ENCODE measurements around the gene TPH1.

The TPH1 gene

GRCh38 chr11:18067372-18067771, 21.3 kb upstream of the TPH1 start:
- H3K27me3 ChIP-seq (ENCODE audit: control insufficient read depth in 2 of 2, insufficient read depth in 2 of 2, low read length in 2 of 2) = no peaks in the 10 kb centered on the region
- no peaks in the 10 kb centered on the region for H3K9me3 ChIP-seq (ENCODE audit: control insufficient read depth in 2 of 2, low read length in 2 of 2)
- H3K9ac ChIP-seq (ENCODE audit: low read depth in 1 of 2, low read length in 2 of 2) = no peak overlapping the region
- H3K4me1 ChIP-seq (ENCODE audit: control insufficient read depth in 2 of 2, insufficient read depth in 2 of 2, low read length in 2 of 2) = peaks cover 0 to 7% of the 10 kb centered on the region in 2 donors
- no peak overlapping the region for H3K4me3 ChIP-seq (ENCODE audit: low read length in 2 of 2)
- H3K27ac ChIP-seq (ENCODE audit: low read depth in 2 of 2, low read length in 2 of 2) = no peak overlapping the region
- no peaks in the 10 kb centered on the region for H3K36me3 ChIP-seq (ENCODE audit: control insufficient read depth in 2 of 2, insufficient read depth in 2 of 2, low read length in 2 of 2)

GRCh38 chr11:18066626-18067025, 20.6 kb upstream of the TPH1 start:
- no peak overlapping the region for H3K9ac ChIP-seq (ENCODE audit: low read depth in 1 of 2, low read length in 2 of 2)
- H3K27me3 ChIP-seq (ENCODE audit: control insufficient read depth in 2 of 2, insufficient read depth in 2 of 2, low read length in 2 of 2) = no peaks in the 10 kb centered on the region
- no peaks in the 10 kb centered on the region for H3K36me3 ChIP-seq (ENCODE audit: control insufficient read depth in 2 of 2, insufficient read depth in 2 of 2, low read length in 2 of 2)
- peaks cover 0 to 7% of the 10 kb centered on the region in 2 donors for H3K4me1 ChIP-seq (ENCODE audit: control insufficient read depth in 2 of 2, insufficient read depth in 2 of 2, low read length in 2 of 2)
- no peaks in the 10 kb centered on the region for H3K9me3 ChIP-seq (ENCODE audit: control insufficient read depth in 2 of 2, low read length in 2 of 2)
- no peak overlapping the region for H3K27ac ChIP-seq (ENCODE audit: low read depth in 2 of 2, low read length in 2 of 2)
- H3K4me3 ChIP-seq (ENCODE audit: low read length in 2 of 2) = no peak overlapping the region

GRCh38 chr11:18065572-18065971, 19.5 kb upstream of the TPH1 start:
- no peaks in the 10 kb centered on the region for H3K27me3 ChIP-seq (ENCODE audit: control insufficient read depth in 2 of 2, insufficient read depth in 2 of 2, low read length in 2 of 2)
- H3K9me3 ChIP-seq (ENCODE audit: control insufficient read depth in 2 of 2, low read length in 2 of 2) = no peaks in the 10 kb centered on the region
- H3K4me3 ChIP-seq (ENCODE audit: low read length in 2 of 2) = no peak overlapping the region
- no peaks in the 10 kb centered on the region for H3K36me3 ChIP-seq (ENCODE audit: control insufficient read depth in 2 of 2, insufficient read depth in 2 of 2, low read length in 2 of 2)
- H3K4me1 ChIP-seq (ENCODE audit: control insufficient read depth in 2 of 2, insufficient read depth in 2 of 2, low read length in 2 of 2) = peaks cover 0 to 7% of the 10 kb centered on the region in 2 donors
- no peak overlapping the region for H3K9ac ChIP-seq (ENCODE audit: low read depth in 1 of 2, low read length in 2 of 2)
- no peak overlapping the region for H3K27ac ChIP-seq (ENCODE audit: low read depth in 2 of 2, low read length in 2 of 2)

- Histone ChIP-seq H3K36me3 (ENCODE audit: control insufficient read depth in 2 of 2, insufficient read depth in 2 of 2, low read length in 2 of 2) (no peaks in the 10 kb centered on the region), H3K27me3 (ENCODE audit: control insufficient read depth in 2 of 2, insufficient read depth in 2 of 2, low read length in 2 of 2) (no peaks in the 10 kb centered on the region), H3K9me3 (ENCODE audit: control insufficient read depth in 2 of 2, low read length in 2 of 2) (no peaks in the 10 kb centered on the region), H3K4me3 (ENCODE audit: low read length in 2 of 2) (no peak overlapping the region), H3K9ac (ENCODE audit: low read depth in 1 of 2, low read length in 2 of 2) (no peak overlapping the region), H3K27ac (ENCODE audit: low read depth in 2 of 2, low read length in 2 of 2) (no peak overlapping the region), H3K4me1 (ENCODE audit: control insufficient read depth in 2 of 2, insufficient read depth in 2 of 2, low read length in 2 of 2) (peaks cover 0 to 7% of the 10 kb centered on the region in 2 donors)
These were observed 18.5 kb upstream of the TPH1 start for GRCh38 chr11:18064450-18065054.

GRCh38 chr11:18063862-18064434, 17.9 kb upstream of the TPH1 start:
- peaks cover 0 to 7% of the 10 kb centered on the region in 2 donors for H3K4me1 ChIP-seq (ENCODE audit: control insufficient read depth in 2 of 2, insufficient read depth in 2 of 2, low read length in 2 of 2)
- H3K9ac ChIP-seq (ENCODE audit: low read depth in 1 of 2, low read length in 2 of 2) = no peak overlapping the region
- H3K27ac ChIP-seq (ENCODE audit: low read depth in 2 of 2, low read length in 2 of 2) = no peak overlapping the region
- no peaks in the 10 kb centered on the region for H3K9me3 ChIP-seq (ENCODE audit: control insufficient read depth in 2 of 2, low read length in 2 of 2)
- H3K36me3 ChIP-seq (ENCODE audit: control insufficient read depth in 2 of 2, insufficient read depth in 2 of 2, low read length in 2 of 2) = no peaks in the 10 kb centered on the region
- no peaks in the 10 kb centered on the region for H3K27me3 ChIP-seq (ENCODE audit: control insufficient read depth in 2 of 2, insufficient read depth in 2 of 2, low read length in 2 of 2)
- H3K4me3 ChIP-seq (ENCODE audit: low read length in 2 of 2) = no peak overlapping the region

- H3K4me1 ChIP-seq (ENCODE audit: control insufficient read depth in 2 of 2, insufficient read depth in 2 of 2, low read length in 2 of 2) = peaks cover 0 to 7% of the 10 kb centered on the region in 2 donors
- H3K4me3 ChIP-seq (ENCODE audit: low read length in 2 of 2) = no peak overlapping the region
- no peaks in the 10 kb centered on the region for H3K27me3 ChIP-seq (ENCODE audit: control insufficient read depth in 2 of 2, insufficient read depth in 2 of 2, low read length in 2 of 2)
- no peak overlapping the region for H3K27ac ChIP-seq (ENCODE audit: low read depth in 2 of 2, low read length in 2 of 2)
- H3K9me3 ChIP-seq (ENCODE audit: control insufficient read depth in 2 of 2, low read length in 2 of 2) = no peaks in the 10 kb centered on the region
- H3K9ac ChIP-seq (ENCODE audit: low read depth in 1 of 2, low read length in 2 of 2) = no peak overlapping the region
- H3K36me3 ChIP-seq (ENCODE audit: control insufficient read depth in 2 of 2, insufficient read depth in 2 of 2, low read length in 2 of 2) = no peaks in the 10 kb centered on the region
These were observed 17.1 kb upstream of the TPH1 start for GRCh38 chr11:18063125-18063524.

- Histone ChIP-seq H3K27me3 (ENCODE audit: control insufficient read depth in 2 of 2, insufficient read depth in 2 of 2, low read length in 2 of 2) (no peaks in the 10 kb centered on the region), H3K4me3 (ENCODE audit: low read length in 2 of 2) (no peak overlapping the region), H3K9ac (ENCODE audit: low read depth in 1 of 2, low read length in 2 of 2) (no peak overlapping the region), H3K4me1 (ENCODE audit: control insufficient read depth in 2 of 2, insufficient read depth in 2 of 2, low read length in 2 of 2) (peaks cover 0 to 7% of the 10 kb centered on the region in 2 donors), H3K9me3 (ENCODE audit: control insufficient read depth in 2 of 2, low read length in 2 of 2) (no peaks in the 10 kb centered on the region), H3K27ac (ENCODE audit: low read depth in 2 of 2, low read length in 2 of 2) (no peak overlapping the region), H3K36me3 (ENCODE audit: control insufficient read depth in 2 of 2, insufficient read depth in 2 of 2, low read length in 2 of 2) (no peaks in the 10 kb centered on the region)
These were observed 15.3 kb upstream of the TPH1 start for GRCh38 chr11:18061351-18061750.

- Histone ChIP-seq H3K9ac (ENCODE audit: low read depth in 1 of 2, low read length in 2 of 2) (no peak overlapping the region), H3K27ac (ENCODE audit: low read depth in 2 of 2, low read length in 2 of 2) (no peak overlapping the region), H3K27me3 (ENCODE audit: control insufficient read depth in 2 of 2, insufficient read depth in 2 of 2, low read length in 2 of 2) (no peaks in the 10 kb centered on the region), H3K36me3 (ENCODE audit: control insufficient read depth in 2 of 2, insufficient read depth in 2 of 2, low read length in 2 of 2) (no peaks in the 10 kb centered on the region), H3K4me1 (ENCODE audit: control insufficient read depth in 2 of 2, insufficient read depth in 2 of 2, low read length in 2 of 2) (no peaks in the 10 kb centered on the region), H3K4me3 (ENCODE audit: low read length in 2 of 2) (no peak overlapping the region), H3K9me3 (ENCODE audit: control insufficient read depth in 2 of 2, low read length in 2 of 2) (no peaks in the 10 kb centered on the region)
These were observed 10.6 kb upstream of the TPH1 start for GRCh38 chr11:18056561-18057181.

GRCh38 chr11:18054511-18055103, 8.5 kb upstream of the TPH1 start:
- Histone ChIP-seq H3K36me3 (ENCODE audit: control insufficient read depth in 2 of 2, insufficient read depth in 2 of 2, low read length in 2 of 2) (no peaks in the 10 kb centered on the region), H3K27me3 (ENCODE audit: control insufficient read depth in 2 of 2, insufficient read depth in 2 of 2, low read length in 2 of 2) (no peaks in the 10 kb centered on the region), H3K4me3 (ENCODE audit: low read length in 2 of 2) (no peak overlapping the region), H3K9me3 (ENCODE audit: control insufficient read depth in 2 of 2, low read length in 2 of 2) (no peaks in the 10 kb centered on the region), H3K4me1 (ENCODE audit: control insufficient read depth in 2 of 2, insufficient read depth in 2 of 2, low read length in 2 of 2) (no peaks in the 10 kb centered on the region), H3K27ac (ENCODE audit: low read depth in 2 of 2, low read length in 2 of 2) (no peak overlapping the region), H3K9ac (ENCODE audit: low read depth in 1 of 2, low read length in 2 of 2) (no peak overlapping the region)

GRCh38 chr11:18050848-18051247, 4.8 kb upstream of the TPH1 start:
- H3K4me3 ChIP-seq (ENCODE audit: low read length in 2 of 2) = no peak overlapping the region
- H3K9ac ChIP-seq (ENCODE audit: low read depth in 1 of 2, low read length in 2 of 2) = no peak overlapping the region
- H3K4me1 ChIP-seq (ENCODE audit: control insufficient read depth in 2 of 2, insufficient read depth in 2 of 2, low read length in 2 of 2) = peaks cover 0 to 2% of the 10 kb centered on the region in 2 donors
- no peaks in the 10 kb centered on the region for H3K36me3 ChIP-seq (ENCODE audit: control insufficient read depth in 2 of 2, insufficient read depth in 2 of 2, low read length in 2 of 2)
- peaks cover 10 to 11% of the 10 kb centered on the region in 2 donors for H3K27me3 ChIP-seq (ENCODE audit: control insufficient read depth in 2 of 2, insufficient read depth in 2 of 2, low read length in 2 of 2)
- no peak overlapping the region for H3K27ac ChIP-seq (ENCODE audit: low read depth in 2 of 2, low read length in 2 of 2)
- no peaks in the 10 kb centered on the region for H3K9me3 ChIP-seq (ENCODE audit: control insufficient read depth in 2 of 2, low read length in 2 of 2)
